KMS-11 (cell line): Measurements from ENCODE around the gene WASF3.

Experiments used
- H2AFZ ChIP-seq: fragments of 200-600 bp; sonication (generic); 2 replicates; pipeline ENCODE4 v1.6.1; 2016; ENCODE audit warnings: antibody characterized with exemption, mixed run types, low read depth
- H3K27ac ChIP-seq: fragments of 200-600 bp; sonication (generic); 2 replicates; pipeline ENCODE4 v1.6.1; 2016; ENCODE audit warnings: mild to moderate bottlenecking, mixed run types
- H3K27me3 ChIP-seq: fragments of 200-600 bp; sonication (generic); 2 replicates; pipeline ENCODE4 v1.6.1; 2017; ENCODE audit warnings: mild to moderate bottlenecking, low read depth, mixed run types, moderate library complexity; ENCODE audit not compliant: insufficient read depth
- H3K36me3 ChIP-seq: fragments of 200-600 bp; sonication (generic); 2 replicates; pipeline ENCODE4 v1.6.1; 2017; ENCODE audit warnings: mild to moderate bottlenecking, mixed run types; ENCODE audit not compliant: insufficient read depth
- H3K4me1 ChIP-seq: fragments of 200-600 bp; sonication (generic); 2 replicates; pipeline ENCODE4 v1.6.1; 2016; ENCODE audit warnings: mild to moderate bottlenecking, low read depth, mixed run types; ENCODE audit not compliant: poor library complexity, severe bottlenecking
- H3K4me2 ChIP-seq: fragments of 200-600 bp; sonication (generic); 2 replicates; pipeline ENCODE4 v1.7.0; 2016; ENCODE audit warnings: mild to moderate bottlenecking, mixed run types
- H3K4me3 ChIP-seq: fragments of 200-600 bp; sonication (generic); IDR thresholded peaks from 2 replicates; pipeline ENCODE4 v1.6.1; 2017; ENCODE audit warnings: low read depth, low read length, mixed read lengths; ENCODE audit not compliant: insufficient read depth
- H3K79me2 ChIP-seq: fragments of 200-600 bp; sonication (generic); 2 replicates; pipeline ENCODE4 v1.6.1; 2016; ENCODE audit warnings: low read depth, mixed run types; ENCODE audit not compliant: insufficient read depth
- H3K9ac ChIP-seq: fragments of 200-600 bp; sonication (generic); 2 replicates; pipeline ENCODE4 v1.6.1; 2016; ENCODE audit warnings: mild to moderate bottlenecking, mixed run types
- H4K20me1 ChIP-seq: fragments of 200-600 bp; sonication (generic); 2 replicates; pipeline ENCODE4 v1.6.1; 2016; ENCODE audit warnings: mild to moderate bottlenecking, mixed run types; ENCODE audit not compliant: insufficient read depth
- TF ChIP-seq, protein P1 (sequence below): fragments of 200-600 bp; sonication (generic); conservative IDR thresholded peaks from 2 replicates; pipeline ENCODE4 v1.6.1; 2017; ENCODE audit warnings: low read depth, mild to moderate bottlenecking, antibody characterized with exemption, low read length, moderate library complexity, mixed read lengths

Gene WASF3

DNA sequence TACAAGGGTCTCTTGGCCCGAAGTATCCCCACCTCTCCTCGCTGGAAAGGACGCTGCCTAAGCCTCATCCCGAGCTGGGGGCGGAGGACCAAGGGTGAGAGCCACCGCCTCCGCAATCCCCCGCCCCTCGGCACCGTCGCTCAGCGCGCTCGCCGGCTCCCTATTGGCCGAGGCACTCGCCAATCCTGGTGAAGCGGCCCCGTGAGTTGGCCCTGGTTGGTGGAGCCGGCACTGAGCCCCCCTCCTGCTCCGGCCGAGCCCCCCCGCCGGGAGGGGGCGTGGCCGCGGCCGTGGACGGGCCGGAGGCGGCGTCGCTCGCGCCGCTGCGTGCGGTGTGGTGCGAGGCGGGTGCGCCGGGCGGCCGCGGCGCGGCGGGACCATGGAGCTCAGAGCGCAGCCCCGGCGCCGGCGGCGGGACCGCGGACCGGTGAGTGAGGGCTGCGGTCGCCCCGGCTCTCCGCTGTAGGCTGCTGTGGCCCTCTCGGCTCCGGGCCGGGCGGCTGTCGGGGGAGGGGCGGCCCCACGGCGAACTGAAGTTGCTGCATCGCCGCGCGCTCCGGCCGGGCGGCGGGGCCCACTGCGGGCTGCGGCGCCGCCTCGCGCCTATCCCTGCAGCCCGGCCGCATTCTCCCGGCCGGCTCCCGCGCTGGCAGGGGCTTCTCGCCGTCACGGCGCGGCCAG lies at the start of gene WASF3:
Gene WASF3, plus strand, starts transcription at position 291 of the 681 bp plus-strand sequence. CDS start 84,588 bp downstream, outside the sequence.
- peak within 1 kb of the TSS; percentile 46; the same call in 1 of the 2 replicates for H3K9ac ChIP-seq
- H3K27me3 ChIP-seq = no peaks in the 10 kb centered on the region
- peak within 1 kb of the TSS; percentile 51; the same call in 1 of the 2 replicates for H3K4me2 ChIP-seq
- peaks cover 4% of the 10 kb centered on the region for H3K4me1 ChIP-seq
- H2AFZ ChIP-seq = peak within 1 kb of the TSS; percentile 57
- H3K79me2 ChIP-seq = no peaks in the 10 kb centered on the region
- no peak within 1 kb of the TSS for H3K27ac ChIP-seq
- H4K20me1 ChIP-seq = no peaks in the 10 kb centered on the region
- H3K4me3 ChIP-seq = no peak within 1 kb of the TSS
- TF ChIP-seq, protein P1, sequence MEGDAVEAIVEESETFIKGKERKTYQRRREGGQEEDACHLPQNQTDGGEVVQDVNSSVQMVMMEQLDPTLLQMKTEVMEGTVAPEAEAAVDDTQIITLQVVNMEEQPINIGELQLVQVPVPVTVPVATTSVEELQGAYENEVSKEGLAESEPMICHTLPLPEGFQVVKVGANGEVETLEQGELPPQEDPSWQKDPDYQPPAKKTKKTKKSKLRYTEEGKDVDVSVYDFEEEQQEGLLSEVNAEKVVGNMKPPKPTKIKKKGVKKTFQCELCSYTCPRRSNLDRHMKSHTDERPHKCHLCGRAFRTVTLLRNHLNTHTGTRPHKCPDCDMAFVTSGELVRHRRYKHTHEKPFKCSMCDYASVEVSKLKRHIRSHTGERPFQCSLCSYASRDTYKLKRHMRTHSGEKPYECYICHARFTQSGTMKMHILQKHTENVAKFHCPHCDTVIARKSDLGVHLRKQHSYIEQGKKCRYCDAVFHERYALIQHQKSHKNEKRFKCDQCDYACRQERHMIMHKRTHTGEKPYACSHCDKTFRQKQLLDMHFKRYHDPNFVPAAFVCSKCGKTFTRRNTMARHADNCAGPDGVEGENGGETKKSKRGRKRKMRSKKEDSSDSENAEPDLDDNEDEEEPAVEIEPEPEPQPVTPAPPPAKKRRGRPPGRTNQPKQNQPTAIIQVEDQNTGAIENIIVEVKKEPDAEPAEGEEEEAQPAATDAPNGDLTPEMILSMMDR = no peak
- H3K36me3 ChIP-seq = no peaks in the 10 kb centered on the region

DNA sequence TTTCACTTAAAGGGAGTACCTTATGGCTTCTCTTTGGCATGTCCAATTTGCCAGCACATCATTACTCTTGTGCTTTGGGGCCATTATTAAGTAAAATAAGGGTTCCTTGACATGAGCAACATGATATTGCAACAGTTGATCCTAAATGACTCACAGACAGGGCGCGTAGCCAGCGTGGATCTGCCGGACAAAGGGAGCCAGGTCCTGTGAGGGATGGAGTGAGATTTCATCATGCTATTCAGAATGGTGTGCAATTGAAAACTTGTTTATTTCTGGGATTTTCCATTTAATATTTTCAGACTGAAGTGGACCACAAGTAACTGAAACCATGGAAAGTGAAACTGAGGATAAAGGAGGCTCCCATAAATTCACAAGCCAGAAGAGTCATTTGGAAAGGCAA lies 48.6 kb upstream of the WASF3 start:
- H3K27me3 ChIP-seq = no peaks in the 10 kb centered on the region
- no peak overlapping the region for H2AFZ ChIP-seq

DNA sequence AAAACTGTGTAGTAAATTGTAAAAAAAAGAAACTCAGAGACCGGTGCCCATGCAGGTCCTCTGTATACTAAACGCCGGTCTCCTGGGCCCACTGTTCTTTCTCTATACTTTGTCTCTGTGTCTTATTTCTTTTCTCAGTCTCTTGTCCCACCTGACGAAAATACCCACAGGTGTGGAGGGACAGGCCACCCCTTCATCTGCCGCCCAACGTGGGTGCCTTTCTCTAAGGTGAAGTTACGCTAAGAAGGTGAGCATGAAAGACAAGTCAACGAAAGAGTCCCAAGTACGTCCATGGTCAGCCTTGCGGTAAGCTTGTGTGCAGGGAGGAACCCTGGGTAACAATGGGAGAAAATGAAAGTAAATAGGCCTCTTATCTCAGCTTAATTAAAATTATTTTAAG lies 48.0 kb upstream of the WASF3 start:
- Histone ChIP-seq H3K4me1 (no peaks in the 10 kb centered on the region), H3K27ac (no peak overlapping the region), H3K79me2 (no peaks in the 10 kb centered on the region), H3K4me3 (no peak overlapping the region), H3K9ac (no peak overlapping the region), H3K4me2 (no peak overlapping the region), H3K36me3 (no peaks in the 10 kb centered on the region), H2AFZ (no peak overlapping the region), H4K20me1 (no peaks in the 10 kb centered on the region), H3K27me3 (no peaks in the 10 kb centered on the region)
- TF ChIP-seq, protein P1 = no peak

More for the DNA sequence above, 48.6 kb upstream of the WASF3 start:
- Histone ChIP-seq H4K20me1 (no peaks in the 10 kb centered on the region), H3K27ac (no peak overlapping the region), H3K79me2 (no peaks in the 10 kb centered on the region), H3K4me1 (no peaks in the 10 kb centered on the region), H3K36me3 (no peaks in the 10 kb centered on the region), H3K9ac (no peak overlapping the region), H3K4me3 (no peak overlapping the region), H3K4me2 (no peak overlapping the region)
- TF ChIP-seq, protein P1 = no peak

GRCh38 chr13:26513931-26514330 lies 43.6 kb upstream of the WASF3 start:
- no peak overlapping the region for H3K27ac ChIP-seq
- H3K4me1 ChIP-seq = no peaks in the 10 kb centered on the region
- TF ChIP-seq, protein P1 = no peak
- H3K36me3 ChIP-seq = no peaks in the 10 kb centered on the region
- no peaks in the 10 kb centered on the region for H3K27me3 ChIP-seq
- H3K4me2 ChIP-seq = no peak overlapping the region
- no peaks in the 10 kb centered on the region for H4K20me1 ChIP-seq
- no peak overlapping the region for H2AFZ ChIP-seq
- H3K9ac ChIP-seq = no peak overlapping the region
- H3K4me3 ChIP-seq = no peak overlapping the region
- no peaks in the 10 kb centered on the region for H3K79me2 ChIP-seq
